NCI-H2196 treated with DMSO at 0.1 percent for 48 hours (cell line): ENCODE measurements around the gene RNF8.

Experiments used
- DNase-seq: peaks from one replicate; lab custom pipeline; 2025; ENCODE audit not compliant: unreplicated experiment; lab: John Stamatoyannopoulos, UW

Gene RNF8

GRCh38 chr6:37357288-37357687 is 3.5 kb downstream of the RNF8 start:
- no peak for DNase-seq

GRCh38 chr6:37357860-37358259 is 4.1 kb downstream of the RNF8 start:
- DNase-seq: no peak

- no peak for DNase-seq
Observed at GRCh38 chr6:37359039-37359438, 5.3 kb downstream of the RNF8 start.

- DNase-seq: no peak
Observed at GRCh38 chr6:37362101-37362828, 8.5 kb downstream of the RNF8 start.

DNA sequence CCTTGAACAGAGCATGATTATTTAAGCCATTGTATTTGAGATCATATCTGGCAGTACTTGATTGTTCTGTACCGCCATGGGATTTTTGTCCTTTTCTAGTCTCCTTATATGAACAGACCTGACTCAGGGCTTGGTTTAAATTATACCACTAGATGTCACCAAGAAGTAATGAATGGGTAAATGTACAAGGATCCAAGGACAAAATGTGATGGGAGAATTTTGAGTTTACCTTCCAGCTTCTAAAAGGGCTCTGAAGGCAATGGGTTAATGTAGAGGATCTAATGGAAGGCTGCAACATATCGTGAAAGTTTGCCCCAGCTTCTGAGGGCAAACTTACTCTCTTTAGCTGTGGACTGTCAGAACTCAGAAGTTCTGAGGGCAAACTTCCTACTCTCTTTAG is 12.0 kb downstream of the RNF8 start:
- no peak for DNase-seq

GRCh38 chr6:37366910-37367309 is 13.1 kb downstream of the RNF8 start:
- no peak for DNase-seq

- DNase-seq: no peak
Observed at GRCh38 chr6:37368961-37369320, 15.2 kb downstream of the RNF8 start.

GRCh38 chr6:37369321-37370201 is 15.8 kb downstream of the RNF8 start:
- no peak for DNase-seq

DNA sequence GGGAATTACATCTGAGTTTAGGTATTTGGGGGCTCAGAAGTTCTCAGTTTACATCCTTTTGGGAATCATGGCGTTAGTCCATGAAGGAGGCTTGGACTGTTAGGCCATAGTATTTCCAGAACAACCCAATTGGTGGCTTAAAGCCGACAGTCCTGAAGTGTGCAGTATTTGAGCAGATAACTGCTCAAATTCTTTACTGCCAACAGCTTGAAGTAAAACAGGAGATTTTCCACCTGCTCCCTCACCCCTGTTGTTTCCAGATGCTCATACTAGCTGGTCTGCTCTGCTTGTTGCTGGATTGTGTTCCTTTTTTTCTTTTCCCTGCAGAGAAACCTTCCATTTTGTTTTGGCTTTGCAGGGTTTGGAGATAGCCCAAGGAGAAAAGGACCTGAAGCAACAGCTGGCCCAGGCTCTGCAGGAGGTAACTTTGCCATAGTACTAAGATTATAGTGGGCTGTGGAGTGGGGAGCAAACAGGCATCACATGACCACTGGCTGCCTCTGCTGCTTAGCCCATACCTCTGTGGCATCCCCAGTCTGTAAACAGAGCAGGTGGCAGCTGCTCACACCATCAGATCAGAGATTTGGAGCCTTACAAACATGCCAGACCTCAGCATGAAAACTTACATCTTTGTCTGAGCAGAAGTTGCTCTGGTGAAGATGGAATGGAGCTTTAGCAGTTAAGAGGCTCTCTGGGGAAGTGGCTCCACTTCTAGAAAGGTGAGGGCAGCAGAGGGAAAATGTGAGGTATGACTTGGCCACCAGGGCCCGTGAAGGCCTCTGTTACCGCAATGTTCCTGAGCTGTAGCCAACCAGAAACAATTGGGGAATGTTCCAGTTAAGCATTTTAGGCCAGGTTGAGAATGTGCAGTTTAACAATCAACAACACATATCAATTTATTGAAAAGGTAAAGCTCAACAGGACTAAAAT is 17.6 kb downstream of the RNF8 start:
- no peak for DNase-seq

DNA sequence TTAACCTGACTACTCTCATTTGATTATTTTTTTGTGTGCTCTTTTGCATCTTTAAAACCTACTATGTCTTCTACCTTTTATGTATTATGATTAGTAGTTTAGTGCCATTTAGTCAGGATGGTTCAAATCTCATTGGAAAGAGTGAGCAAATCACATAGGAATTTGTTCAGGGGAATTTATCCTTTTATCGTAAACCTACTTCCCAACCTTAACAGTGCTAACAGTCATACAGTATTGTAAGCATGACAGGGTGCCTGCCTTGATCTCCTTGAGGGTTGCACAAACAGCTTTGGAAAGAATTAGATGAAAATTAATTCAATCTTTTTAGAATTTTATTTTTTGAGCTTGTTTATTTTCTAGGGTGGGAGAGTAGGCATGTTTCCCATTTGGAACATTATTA is 18.3 kb downstream of the RNF8 start:
- DNase-seq: no peak

DNA sequence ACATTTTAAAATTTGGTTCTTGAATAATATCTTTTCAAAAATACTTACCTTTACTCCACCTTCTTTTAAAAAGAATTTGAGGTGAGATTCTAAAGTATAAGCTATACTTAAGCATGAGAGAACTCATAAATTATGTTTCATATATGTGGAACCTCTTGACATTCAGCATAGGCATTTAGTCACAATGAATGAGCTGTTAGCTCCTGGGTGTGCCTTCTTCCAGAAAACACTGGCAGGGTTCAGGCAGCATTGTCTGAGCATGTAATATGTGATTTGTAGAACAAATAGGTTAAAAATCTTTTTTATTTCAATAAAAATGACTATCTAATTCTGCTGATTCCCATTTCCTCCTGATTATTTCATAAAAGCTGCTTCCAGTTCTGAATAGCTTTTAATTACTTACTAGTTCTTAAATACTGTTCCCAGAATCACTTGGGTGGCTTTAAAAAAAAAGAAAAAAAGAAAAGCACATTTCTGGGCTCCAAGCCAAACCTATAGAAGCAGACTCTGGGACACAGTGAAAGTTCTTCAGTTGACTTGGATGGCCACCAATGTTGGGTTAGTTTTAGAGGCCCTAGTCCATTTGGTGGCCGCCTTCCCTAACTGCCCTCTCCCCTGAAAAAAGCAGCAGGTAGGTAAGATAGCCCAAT is 20.2 kb downstream of the RNF8 start:
- DNase-seq: no peak

GRCh38 chr6:37375376-37375775 is 21.6 kb downstream of the RNF8 start:
- DNase-seq: no peak

- DNase-seq: no peak
Observed at GRCh38 chr6:37376078-37376743, 22.4 kb downstream of the RNF8 start.

- peak; percentile 82 for DNase-seq
Observed at GRCh38 chr6:37381579-37381978, 27.8 kb downstream of the RNF8 start.

DNA sequence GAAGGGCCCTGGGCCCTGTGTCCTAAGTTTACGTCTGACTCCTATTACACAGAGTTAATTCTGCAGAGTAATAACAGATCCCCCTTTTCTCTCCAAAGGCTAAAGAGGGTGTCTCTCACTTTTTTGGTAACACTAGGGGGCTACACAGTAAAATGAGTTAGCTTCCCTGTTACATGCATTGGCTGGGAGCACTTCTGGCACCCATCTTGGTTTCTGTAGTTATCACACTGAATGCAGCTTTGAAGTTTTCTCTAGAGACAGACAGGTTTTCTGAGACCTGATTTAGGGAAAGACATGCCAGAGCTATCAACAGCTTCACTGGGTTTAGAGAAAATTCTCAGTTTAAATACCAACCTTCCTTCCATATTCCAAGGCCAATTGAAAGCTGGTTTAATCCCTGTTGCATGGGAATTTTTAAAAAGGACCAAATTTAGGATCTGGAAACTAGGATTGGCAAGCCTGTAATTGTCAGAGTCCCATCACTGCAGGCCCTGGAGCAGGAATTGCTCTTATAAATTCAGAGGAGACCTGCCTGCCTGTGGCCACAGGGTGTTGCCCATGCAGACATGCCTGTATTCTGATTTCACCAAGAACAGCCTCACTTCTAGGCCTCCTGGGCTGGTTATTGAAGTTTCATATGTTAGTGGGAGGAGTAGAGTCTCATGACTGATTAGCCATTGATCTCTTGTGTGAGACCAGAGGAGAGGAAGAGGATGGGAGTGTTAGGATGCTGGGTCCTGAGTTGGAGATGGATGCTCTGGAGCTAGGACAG is 29.4 kb downstream of the RNF8 start:
- DNase-seq: no peak

GRCh38 chr6:37388578-37388977 is 34.8 kb downstream of the RNF8 start:
- no peak for DNase-seq

- DNase-seq: no peak
Observed at GRCh38 chr6:37389857-37390256, 36.1 kb downstream of the RNF8 start.

GRCh38 chr6:37391120-37391519 is 37.3 kb downstream of the RNF8 start:
- no peak for DNase-seq

GRCh38 chr6:37392821-37393220 is 39.0 kb downstream of the RNF8 start:
- no peak for DNase-seq
